NCI-H2227 (cell line): ENCODE measurements around the gene SNX13.
A peak's percentile ranks its signal among the peaks of the same experiment; 100 is the strongest.

Experiments
- DNase-seq: peaks from one replicate; lab custom pipeline; 2025; ENCODE audit not compliant: unreplicated experiment; lab: John Stamatoyannopoulos, UW

Gene SNX13

DNA sequence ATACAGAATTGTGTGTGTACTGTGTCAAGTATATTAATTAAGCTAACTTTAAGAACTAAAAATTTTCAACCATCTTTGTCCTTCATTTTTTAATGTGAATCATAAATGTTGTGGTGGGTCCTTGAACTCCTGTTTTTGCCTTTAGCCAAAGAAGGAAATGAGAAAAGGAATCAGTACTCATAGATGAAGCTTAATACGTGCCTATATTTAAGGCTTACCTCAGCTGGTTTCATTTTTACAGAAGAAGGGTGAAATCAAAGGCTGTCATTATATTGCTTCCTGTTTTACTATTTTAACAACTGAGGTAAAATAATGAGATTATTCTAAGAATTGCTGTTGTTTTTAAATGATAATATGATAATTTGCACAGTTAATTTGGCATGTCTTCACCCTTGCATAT, 6.3 kb upstream of the SNX13 start:
- DNase-seq = no peak

DNA sequence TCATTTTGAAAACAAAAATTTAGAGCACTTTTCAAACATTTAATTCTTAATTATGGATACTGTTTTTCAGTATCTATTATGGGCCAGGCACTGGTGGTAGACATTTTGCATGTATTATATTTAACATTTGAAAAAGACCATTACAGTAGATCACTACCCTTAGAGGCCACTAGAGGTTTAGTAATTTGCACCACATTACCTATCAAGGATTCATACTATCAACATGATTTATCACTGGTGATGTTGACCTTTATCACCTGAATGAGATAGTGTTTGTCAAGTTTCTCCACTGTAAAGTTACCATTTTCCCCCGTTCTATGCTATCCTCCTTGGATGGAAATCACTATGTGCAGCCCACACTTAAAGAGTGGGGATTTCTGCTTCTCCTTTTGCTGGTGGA, 4.4 kb upstream of the SNX13 start:
- DNase-seq = no peak

DNA sequence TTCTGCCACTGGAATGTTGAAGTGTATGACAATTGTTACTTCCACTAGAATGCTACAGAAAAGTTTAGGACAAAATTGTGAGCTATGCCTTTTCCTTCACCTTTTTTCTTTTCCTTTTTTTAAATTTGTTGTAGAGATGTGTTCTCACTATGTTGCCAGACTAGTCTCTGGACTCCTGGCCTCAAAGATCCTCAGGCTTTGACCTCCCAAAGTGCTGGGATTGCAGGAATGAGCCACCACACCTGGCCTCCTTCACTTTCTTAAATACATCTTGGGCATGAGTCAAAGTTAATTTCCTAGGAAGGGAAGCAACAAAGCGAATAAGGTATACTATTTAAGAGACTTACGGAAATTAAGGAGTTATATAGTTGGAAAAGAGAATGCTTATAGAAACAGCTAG, 2.7 kb upstream of the SNX13 start:
- no peak for DNase-seq

DNA sequence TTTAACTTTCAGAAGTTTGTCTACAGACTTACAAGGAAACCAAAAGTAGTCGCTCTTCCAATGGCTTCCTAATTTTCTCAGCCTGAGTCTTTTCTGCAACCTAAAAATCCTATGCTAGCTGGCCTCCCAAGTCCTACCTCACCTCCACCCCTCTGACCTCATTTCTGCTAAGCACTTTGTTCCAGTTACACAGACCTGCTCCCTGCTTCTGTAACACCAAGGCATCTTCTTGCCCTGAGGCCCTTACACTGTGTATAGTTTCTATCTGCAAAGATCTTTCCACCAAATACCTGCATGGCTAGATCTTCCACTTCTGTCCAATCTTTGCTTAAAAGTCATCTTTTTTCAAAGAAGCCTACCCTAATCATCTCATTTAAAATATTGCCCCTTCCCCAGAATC, 1.9 kb upstream of the SNX13 start:
- DNase-seq = no peak

DNA sequence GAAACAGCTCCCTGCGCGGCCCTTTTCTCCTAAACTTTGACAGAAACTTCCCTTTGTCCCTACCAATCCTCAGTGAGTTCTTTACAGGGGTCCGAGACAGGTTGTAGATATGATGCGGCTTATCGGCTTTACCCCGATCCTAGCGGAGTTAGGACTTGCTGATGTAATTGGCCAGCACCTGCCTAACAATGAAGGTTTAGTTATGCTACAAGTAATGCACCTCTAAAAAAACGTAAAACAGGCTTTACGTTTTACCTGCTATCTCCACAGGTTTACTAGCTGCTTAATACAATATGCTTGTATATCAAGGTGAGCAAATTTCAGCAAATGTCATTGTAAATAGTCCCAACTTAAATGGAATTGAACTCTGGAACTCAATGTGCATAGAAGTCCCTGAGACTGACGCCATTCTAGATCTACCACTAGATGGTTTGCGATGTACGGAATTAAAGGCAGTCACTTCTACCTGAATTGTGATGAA, 697 bp upstream of the SNX13 start:
- peak; percentile 20 for DNase-seq

DNA sequence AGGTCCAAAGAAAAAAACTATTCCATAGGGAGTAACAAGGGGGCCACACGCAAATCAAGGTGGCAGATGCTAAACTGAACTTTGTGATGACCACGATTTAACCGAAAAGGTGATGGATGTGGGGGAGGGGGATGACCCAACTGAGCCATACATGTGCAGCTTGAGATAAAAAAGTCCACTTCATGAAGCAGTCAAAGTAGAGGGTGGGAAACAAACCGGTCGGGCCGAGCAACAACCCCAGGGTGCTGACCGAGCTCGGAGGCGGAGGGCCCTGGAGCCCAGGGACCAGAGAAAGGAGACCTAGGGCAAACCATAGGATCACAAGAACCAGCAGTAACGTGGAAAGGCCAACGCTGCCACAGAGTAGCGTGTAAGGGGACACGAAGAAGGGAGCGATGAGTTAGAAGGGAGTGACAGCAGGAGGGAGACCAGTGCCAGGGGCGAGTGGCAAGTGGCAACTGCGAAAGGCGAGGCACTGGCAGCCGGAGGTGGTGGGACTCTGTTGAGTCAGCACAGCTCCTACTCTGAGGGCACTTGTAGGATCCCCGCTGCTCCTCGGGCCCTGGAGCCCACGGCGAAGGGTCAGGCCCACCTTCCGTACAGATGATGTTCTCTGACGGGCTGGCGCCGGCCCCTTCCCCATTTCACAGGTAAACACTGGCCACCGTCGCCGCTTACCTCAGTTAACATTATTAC, 540 bp downstream of the SNX13 start:
- DNase-seq = peak; percentile 45

DNA sequence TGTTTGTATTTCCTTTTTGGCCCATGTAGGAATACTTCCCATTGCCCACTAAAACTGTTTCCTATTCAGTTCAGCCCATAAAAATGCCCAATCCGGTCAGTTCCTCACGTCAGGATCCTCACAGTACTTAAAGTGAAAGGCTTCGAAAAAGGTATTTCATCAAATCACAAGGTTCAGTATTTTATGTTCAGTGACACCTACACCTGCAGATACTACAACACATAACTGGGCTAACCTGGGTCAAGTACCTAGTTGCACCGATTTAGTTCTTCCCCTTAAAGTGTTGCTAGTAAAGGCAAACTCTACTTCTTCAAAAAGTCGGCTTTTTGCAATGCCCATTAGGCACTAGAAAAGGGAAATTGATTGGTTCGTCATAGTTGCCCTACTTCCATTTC, 1.1 kb downstream of the SNX13 start:
- DNase-seq = no peak

DNA sequence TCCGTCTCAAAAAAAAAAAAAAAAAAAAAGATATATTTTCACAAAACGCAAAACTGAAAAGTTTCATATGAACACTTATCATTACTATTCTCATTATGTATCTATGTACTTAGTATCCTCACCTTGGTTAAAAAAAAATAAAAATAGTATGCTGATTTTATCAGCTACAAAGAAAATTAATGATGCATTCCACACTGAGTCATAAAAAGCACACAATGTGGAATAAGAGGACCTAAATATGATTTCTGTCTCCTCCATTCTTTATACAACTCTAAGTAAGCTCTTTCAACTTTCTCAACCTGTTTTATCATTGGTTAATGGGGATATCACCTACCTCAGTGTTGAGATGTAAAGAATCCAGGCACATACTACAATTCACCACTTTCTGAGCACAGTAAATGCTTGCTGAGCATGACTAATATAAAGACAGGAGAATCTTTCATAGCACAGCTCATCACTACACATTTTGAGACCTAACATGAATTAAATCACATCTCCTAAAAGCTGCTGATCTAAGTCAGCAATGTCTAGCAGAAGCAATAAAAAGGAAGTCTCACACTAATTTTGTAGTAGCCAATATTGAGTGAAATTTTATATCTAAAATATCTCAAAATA, 2.7 kb downstream of the SNX13 start:
- DNase-seq = no peak

DNA sequence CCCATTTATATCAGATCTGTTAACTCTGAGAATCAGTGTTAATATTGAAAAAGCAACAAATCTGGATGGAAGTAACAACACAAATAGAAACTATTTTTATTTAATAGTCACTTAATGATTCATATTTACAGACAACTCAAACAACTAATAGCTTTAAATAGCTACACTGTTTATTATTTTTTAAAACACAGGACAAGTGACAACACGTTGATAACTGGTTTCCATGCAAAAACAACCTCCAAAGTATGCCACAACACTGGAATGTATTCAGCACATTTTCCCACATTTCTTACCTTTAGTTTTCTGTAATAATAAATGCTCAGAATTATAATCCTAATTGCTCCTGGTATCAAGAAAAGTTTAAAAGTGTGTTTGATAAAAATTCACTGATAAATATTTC, 4.0 kb downstream of the SNX13 start:
- no peak for DNase-seq

DNA sequence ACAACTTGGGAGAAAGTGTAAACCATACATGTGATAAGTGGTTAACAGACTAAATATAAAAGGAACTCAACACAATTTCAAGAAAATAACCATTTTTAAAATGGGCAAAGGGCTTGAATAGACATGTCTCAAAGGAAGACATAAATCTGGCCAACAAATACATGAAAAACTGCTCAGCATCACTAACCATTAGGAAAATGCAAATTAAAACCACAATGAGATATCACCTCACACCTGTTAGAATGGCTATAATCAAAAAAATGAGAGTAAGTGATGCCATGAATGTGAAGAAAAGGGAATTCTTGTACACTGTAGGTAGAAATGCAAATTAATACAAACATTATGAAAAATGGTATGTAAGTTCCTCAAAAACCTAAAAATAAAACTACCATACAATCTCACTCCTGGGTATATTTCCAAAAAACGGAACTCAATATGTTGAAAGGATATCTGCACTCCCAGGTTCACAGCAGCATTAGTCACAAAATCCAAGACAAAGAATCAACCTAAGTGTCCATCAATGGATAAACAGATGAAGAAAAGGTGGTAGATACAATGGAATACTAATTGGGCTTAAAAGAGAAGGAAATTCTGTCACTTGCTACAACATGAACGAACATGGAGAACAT, 5.6 kb downstream of the SNX13 start:
- no peak for DNase-seq

DNA sequence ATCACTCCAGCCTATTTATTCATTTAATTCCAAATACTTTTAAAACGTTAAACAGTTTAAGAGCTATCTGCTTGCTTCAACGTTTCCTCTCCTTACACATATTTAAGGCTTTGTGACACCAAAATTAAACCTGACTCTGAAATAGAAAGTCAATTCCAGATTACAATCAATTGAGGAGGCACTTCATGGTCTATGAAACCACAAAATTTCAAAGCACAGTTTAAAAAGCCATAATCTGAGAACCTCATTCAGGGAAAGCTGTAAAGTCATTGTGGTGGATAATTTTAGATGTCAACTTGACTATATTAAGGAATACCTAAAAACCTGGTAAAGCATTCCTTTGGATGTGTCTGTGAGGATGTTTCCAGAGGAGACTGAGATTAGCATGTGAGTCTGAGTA, 6.2 kb downstream of the SNX13 start:
- no peak for DNase-seq

DNA sequence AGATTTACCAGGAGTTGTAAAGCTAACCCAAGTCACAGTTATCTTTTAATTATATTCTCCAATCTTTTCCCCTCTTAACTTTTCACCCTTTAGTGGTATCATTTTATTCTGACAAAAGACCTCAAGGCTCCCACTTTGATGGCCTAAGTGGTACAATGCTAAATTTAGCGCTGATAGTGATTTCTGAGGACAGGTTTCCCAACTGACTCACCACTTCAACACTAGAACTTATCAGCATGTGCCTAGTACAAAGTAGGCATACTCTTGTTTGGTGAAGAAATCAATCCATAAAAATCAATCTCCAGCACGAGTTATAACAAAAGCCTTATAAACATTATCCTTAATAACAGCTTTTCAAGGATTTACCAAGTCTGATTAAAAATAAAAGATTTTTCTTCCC, 7.5 kb downstream of the SNX13 start:
- no peak for DNase-seq

DNA sequence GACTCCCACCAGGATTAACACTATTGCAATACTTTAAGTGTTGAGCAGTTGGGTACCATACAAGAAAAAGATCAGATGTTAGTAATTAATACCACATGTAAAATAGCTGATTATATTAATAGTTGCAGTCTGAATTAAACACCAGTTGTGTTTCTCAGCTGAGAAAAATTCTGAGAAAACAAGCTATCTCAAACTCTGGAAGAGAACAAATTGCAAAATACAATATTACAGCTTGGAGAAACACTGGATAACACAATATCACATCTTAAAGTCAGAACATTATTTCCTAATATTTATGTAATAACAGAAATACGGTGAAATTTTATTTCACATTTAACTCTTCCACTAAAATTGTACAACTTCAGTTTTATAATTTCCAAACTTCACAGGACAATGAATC, 9.2 kb downstream of the SNX13 start:
- DNase-seq = no peak

DNA sequence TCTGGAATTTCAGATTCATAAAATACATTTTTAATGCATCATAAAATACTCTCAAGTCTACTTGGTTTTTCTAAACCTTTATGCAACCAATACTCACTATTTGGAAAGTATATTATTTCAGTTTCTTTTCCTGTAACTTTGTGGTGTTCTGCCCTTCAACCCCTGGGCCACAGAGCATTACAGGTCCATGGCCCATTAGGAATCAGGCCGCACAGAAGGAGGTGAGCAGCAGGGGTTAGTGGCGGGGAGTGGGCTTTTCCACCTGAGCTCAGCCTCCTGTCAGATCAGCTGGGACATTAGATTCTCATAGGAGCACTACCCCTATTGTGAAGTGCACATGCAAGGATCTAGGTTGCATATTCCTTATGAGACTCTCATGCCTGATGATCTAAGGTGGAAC, 9.7 kb downstream of the SNX13 start:
- no peak for DNase-seq

DNA sequence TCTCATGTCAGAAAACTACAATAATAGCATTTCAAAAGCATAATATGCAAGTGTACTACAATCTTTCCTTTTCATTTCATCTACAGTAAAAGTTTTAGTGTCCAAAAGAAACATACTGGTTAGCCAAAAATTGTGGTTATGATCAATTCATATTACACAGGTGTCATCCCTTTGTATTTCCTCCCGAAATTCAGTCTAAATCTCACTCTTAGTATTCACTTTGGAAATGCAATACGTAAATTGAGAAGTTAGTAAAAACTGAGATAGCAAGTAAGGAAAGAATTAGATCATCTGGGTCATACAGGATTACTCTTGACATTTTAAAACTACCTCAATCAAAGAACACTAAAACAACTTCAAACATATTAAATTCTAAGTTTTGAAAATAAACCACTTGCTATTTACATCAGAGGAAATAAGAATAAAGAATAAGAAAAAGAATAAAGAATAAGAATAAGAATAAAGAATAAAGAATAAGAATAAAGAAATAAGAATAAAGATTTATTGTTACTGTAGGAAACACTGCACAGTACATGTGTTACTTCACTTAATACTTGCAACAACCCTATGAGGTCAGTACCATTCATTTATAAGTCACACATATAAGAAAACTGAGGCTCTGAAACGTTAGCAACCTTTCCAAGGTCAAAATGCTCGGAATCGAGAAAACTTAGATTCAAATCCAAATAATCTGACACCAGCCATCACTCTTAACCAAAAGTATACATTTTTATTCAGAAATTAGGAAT, 10.5 kb downstream of the SNX13 start:
- DNase-seq = no peak

DNA sequence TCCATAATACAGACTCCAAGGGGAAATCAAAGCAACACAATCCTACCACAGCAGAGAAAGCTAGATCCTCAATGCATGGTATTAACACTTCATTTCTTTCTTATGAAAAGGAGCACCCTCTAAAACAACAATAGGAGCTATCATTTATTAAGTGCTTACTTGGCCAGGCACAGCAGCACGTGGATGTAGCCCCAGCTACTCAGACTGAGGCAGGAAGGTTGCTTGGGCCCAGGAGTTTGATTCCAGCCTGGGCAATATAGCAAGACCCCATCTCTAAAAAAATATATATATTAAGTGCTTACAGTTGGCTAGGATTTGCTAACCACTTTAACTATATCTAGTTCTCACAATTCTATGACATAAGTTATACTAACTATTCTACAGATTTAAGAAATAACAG, 12.2 kb downstream of the SNX13 start:
- no peak for DNase-seq

DNA sequence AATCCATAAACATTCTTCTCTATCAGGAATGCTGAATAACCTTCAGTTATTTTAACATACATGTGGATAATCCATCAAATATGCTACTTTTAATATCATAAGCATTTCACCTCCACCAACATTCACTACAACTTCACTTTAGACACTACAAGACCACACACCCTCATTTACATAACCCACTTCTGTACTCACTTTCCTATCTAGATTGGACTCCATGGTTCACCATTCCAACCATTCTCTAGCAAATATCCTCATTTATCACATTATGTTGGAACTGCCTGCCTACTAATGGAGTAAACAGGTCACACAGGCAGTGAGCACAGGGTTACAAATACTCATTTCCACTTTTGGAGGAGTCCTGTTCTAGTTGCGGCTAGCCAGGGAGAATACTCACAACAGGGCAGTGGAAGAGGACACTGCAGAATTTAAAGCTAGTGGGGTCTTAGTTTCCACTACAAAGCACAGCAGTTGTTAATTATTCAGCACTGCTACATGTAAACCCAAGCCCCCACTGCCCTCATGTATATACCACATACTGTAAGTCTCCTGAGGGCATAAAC, 18.4 kb downstream of the SNX13 start:
- no peak for DNase-seq

DNA sequence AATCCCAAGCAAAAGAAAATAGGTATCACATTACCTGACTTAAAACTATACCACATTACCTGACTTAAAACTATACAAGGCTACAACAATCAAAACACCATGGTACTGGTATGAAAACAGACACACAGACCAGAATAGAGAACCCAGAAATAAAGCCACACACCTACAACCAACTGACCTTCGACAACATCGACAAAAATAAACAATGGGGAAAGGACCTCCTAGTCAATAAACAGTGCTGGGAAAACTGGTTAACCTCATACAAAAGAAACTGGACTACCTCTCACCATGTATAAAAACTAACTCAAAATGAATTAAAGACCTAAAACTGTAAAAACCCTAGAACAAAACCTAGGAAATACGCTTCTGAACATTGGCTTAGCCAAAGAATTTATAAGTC, 22.5 kb downstream of the SNX13 start:
- no peak for DNase-seq

DNA sequence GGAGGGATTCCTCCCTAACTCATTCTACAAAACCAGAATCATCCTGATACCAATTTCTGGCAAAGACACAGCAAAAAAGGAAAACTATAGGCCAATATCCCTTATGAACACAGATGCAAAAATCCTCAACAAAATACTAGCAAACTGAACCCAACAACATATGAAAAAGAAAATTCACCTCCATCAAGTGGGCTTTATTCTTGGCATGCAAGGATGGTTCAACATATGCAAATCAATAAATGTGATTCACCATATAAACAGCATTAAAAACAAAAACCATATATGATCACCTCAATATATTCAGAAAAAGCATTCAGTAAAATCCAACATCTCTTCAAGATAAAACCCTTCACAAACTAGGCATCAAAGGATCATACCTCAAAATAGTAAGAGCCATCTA, 23.5 kb downstream of the SNX13 start:
- DNase-seq = no peak

DNA sequence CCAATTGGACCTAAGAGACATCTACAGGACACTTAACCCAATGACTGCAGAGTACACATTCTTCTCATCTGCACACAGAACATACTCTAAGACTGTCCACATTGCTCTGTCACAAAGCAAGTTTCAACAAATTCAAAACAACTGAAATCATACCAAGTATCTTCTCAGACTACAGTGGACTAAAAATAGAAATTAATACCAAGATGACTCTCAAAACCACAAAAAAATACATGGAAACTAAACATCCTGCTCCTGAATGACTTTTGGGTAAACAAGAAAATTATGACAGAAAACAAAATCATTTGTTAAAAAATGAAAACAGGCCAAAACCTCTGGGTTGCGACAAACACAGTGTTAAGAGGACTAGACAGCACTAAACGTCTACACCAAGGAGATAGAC, 24.5 kb downstream of the SNX13 start:
- DNase-seq = no peak

DNA sequence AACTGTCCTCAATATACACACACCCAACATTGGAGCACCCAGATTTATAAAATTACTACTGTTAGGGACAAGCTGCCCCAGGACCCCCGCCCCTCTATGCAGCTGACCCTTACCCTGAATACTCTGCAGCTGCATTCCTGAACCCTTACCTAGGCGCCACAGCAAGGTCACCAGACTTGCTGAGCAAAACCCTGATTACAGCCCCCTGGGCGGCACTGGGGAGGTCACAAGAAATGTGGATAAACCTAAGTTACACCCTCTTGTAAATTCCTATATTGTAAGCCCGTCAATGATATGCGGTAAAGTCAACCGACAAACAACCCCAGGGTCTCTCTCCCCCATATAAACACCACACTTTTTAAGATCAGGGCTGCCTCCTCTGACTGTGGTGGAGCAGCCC, 25.1 kb downstream of the SNX13 start:
- DNase-seq = no peak

DNA sequence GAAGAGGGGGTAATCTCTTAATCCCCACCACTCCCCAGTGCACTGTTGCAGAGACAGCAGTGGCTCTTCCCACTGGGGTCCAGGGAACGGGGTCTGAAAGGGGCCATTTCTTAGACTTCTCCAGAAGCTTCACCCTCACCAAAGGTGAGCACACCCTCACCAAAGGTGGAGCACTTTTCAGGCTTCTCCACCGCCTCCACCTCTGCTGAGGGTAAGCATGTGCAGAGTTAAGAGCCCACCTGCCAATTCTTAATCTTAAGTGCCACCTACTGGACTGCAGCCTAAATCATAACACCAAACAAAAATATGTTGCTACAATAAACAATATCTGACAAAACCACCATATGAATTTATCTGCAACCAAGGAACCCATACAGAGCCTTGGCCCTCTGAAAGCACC, 27.0 kb downstream of the SNX13 start:
- DNase-seq = no peak
